ENCODE data around the gene TULP1.

DNA sequence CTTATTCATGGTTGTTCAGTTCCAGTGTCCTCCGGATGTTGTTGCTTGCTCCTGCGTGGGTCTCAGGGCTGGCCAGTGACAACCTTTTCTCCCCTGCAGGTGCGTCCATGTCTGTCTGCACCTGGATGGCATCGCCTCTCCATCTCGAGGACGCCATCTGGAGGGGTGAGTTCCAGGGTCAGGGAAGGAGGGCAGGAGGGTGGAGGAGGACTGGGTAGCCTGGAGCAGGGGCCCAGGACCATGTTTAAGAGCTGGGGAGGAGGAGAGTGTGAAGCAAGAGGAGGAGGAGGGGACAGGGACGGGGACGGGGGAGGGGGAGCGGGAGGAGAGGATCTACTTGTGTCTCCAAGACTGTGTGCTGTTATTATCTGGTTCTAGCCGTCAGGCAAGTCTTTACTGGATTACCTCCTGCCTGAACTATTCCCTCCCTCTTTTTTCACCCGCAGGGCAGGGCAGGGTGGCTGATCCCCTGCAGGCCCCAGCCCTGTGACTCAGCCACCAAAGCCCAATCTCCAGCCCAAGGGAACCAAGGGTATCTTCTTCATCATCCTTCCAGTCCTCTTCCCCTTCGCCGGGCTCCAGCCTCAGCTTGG lies 32.2 kb upstream of the TULP1 start:
- TF ChIP-seq, protein P1, sequence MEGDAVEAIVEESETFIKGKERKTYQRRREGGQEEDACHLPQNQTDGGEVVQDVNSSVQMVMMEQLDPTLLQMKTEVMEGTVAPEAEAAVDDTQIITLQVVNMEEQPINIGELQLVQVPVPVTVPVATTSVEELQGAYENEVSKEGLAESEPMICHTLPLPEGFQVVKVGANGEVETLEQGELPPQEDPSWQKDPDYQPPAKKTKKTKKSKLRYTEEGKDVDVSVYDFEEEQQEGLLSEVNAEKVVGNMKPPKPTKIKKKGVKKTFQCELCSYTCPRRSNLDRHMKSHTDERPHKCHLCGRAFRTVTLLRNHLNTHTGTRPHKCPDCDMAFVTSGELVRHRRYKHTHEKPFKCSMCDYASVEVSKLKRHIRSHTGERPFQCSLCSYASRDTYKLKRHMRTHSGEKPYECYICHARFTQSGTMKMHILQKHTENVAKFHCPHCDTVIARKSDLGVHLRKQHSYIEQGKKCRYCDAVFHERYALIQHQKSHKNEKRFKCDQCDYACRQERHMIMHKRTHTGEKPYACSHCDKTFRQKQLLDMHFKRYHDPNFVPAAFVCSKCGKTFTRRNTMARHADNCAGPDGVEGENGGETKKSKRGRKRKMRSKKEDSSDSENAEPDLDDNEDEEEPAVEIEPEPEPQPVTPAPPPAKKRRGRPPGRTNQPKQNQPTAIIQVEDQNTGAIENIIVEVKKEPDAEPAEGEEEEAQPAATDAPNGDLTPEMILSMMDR (IDR thresholded peaks at IDR 0.05): no peak
- no peak for TF ChIP-seq POLR2A (IDR thresholded peaks at IDR 0.05)
